NB4 (cell line): ENCODE data around the gene RPN2.

Source experiments
- DNase-seq: peaks from one replicate; pipeline ENCODE4 v3.0.0; 2010; ENCODE audit warnings: low read depth
- H3K4me3 ChIP-seq: one replicate; pipeline ENCODE4 v1.5.1; 2011; ENCODE audit warnings: mild to moderate bottlenecking, low read depth, low read length, moderate library complexity
- MYC ChIP-seq: IDR thresholded peaks from 2 replicates; pipeline ENCODE4 v1.6.1; 2011; ENCODE audit warnings: low read depth, low read length
- POLR2A ChIP-seq: IDR thresholded peaks from 2 replicates; pipeline ENCODE4 v1.6.1; 2011; ENCODE audit warnings: mild to moderate bottlenecking; ENCODE audit not compliant: insufficient read length; ENCODE audit errors: extremely low read depth
- TF ChIP-seq, protein P1 (sequence below): IDR thresholded peaks from one replicate; pipeline ENCODE4 v1.5.1; 2012; ENCODE audit warnings: low read depth, low read length
- TF ChIP-seq, protein P2 (sequence below): IDR thresholded peaks from 2 replicates; pipeline ENCODE4 v1.6.1; 2011; ENCODE audit warnings: low read depth, low read length

RPN2 gene

DNA sequence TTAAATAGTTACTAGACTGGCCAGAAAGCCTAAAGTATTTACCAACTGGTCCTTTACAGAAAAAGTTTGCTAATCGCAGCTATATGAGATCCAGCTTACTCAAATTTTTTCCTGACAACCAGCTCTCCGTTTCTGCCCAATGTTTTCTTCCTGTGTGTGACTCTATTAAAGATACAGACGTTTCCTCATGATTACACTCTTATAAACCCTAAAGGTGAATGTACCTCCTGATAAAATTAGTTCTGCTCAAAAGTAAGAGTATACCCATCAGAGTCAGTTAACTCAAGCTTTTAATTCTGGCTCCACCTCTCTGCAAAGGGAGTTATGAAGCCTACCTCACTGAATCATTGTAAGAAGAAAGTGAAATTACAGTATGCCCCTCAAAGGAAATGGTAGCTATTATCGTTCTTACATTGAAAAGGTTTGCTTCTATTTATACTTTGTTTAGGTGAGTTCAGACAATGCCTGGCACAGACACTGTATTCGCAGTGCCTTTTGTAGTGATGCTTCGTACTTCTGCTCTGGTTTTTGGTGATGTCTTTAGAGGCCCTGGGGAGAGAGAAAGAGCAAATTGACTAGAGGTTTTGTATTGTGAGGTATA is 10.4 kb downstream of the RPN2 start:
- H3K4me3 ChIP-seq: no peak overlapping the region
- TF ChIP-seq, protein P1, sequence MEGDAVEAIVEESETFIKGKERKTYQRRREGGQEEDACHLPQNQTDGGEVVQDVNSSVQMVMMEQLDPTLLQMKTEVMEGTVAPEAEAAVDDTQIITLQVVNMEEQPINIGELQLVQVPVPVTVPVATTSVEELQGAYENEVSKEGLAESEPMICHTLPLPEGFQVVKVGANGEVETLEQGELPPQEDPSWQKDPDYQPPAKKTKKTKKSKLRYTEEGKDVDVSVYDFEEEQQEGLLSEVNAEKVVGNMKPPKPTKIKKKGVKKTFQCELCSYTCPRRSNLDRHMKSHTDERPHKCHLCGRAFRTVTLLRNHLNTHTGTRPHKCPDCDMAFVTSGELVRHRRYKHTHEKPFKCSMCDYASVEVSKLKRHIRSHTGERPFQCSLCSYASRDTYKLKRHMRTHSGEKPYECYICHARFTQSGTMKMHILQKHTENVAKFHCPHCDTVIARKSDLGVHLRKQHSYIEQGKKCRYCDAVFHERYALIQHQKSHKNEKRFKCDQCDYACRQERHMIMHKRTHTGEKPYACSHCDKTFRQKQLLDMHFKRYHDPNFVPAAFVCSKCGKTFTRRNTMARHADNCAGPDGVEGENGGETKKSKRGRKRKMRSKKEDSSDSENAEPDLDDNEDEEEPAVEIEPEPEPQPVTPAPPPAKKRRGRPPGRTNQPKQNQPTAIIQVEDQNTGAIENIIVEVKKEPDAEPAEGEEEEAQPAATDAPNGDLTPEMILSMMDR: no peak
- TF ChIP-seq MYC: no peak
- no peak for TF ChIP-seq POLR2A
- TF ChIP-seq, protein P2, sequence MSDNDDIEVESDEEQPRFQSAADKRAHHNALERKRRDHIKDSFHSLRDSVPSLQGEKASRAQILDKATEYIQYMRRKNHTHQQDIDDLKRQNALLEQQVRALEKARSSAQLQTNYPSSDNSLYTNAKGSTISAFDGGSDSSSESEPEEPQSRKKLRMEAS: no peak

DNA sequence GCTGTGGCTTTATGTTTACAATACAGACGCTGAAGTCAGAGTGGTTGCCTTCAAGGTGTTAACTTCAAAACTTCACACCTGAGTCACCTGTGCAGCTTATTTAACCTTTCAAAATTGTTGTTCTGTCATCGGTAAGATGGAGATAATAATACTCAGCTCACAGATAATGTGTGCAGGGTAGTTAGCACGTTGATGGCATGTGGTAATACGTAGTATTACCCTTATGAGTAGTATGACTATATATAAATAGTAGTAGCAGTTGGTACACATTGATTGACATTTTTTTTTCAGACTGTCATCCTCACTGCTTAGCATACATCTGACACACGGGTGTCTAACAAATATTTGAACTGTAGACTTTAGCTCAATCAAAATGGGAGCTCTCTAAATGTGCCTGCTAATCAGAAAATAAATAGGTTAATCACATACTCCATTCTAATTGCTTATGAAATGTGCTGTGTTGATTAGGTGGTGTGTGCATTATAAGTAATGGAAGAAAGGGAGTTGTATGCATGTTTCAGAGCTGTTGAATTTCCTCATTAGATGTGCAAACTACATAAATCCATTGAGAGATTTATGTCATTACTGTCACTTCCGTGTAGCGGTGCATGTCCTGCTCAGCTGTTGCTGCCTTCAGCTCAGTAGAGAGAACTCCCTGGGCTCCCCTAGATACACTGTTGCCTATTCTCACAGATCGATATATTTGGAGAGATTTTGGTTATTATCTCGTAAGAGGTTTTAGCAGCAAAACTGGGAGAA is 11.4 kb downstream of the RPN2 start:
- TF ChIP-seq MYC: no peak
- TF ChIP-seq, protein P1: no peak
- TF ChIP-seq, protein P2: no peak
- TF ChIP-seq POLR2A: no peak
- H3K4me3 ChIP-seq: no peak overlapping the region
- no peak for DNase-seq

More for the DNA sequence above, 10.4 kb downstream of the RPN2 start:
- no peak for DNase-seq

DNA sequence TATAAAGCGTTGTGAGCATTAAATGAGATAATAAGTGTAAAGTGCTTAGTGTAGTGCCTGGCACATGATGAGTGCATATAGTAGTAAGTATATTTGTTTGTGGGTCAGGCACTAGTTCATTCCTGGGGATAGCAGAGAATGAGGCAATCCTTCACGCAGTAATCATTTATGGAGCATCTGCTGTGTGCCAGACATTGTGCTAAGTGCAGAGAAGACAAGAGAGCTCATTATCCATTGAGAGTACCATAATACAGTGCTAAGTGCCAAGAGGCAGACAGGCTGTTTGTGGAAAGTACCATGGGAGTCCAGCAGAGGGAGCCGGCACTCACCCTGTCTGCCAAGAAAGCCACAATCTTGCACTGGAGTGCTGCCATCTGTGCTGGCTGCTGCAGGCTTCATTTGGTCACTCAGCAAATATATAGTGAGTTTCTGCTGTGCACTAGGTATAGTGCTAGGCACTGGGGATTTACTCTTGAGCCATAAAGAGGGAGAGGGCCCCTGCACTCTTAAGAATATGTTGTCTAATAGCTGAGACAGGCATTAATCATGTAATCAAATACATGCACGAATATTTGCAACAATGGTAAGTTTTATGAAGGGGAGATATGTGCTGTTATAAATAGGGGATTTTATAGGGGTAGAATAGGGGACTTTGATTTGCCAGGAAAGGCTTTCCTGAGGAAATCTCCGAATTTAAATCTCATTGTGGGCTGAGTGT is 13.2 kb downstream of the RPN2 start:
- no peak overlapping the region for H3K4me3 ChIP-seq
- TF ChIP-seq MYC: no peak
- TF ChIP-seq, protein P1: peak; percentile 98
- TF ChIP-seq, protein P2: no peak; the same call in none of the 2 replicates
- DNase-seq: peak; percentile 86

DNA sequence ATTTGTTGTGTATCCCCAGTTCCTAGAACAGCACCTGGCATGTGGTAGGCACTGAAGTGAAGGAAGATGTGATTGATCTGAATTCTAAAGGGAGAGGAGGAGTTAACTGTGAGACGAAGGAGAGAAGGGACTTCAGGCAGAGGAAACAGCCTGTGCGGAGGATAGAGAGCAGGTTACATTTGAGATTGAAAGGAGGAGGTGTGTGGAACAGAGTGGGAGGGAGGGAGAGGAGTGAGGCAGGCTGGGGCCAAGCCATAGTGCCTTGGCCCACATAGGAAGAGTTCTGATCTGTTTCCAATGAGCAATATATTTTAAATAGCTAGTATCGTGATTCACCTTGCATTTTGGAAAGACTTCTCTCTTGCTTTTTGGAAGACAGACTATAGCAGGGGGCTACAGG is 14.1 kb downstream of the RPN2 start:
- TF ChIP-seq POLR2A (no peak), MYC (no peak)
- TF ChIP-seq, protein P2: no peak
- TF ChIP-seq, protein P1: no peak
- H3K4me3 ChIP-seq: no peak overlapping the region
- DNase-seq: no peak

DNA sequence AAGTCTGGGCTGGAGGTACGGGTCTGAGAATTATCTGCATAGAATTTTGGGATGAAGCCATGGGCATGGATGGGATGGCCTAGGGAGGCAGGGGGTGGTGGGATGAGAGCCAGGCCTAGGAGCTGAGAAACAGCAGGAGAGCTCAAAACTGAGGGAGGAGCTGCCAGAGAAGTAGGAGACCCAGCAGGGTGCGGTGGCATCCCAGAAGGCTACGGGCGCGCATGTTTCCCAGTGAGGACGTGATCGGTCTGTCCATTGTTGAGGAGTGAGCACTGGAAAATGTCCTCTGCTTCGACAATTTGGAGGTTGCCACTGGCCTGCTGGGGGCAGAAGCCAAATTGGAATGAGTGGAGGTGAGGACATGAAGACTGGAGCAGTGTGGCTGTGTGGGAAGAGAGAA is 14.7 kb downstream of the RPN2 start:
- TF ChIP-seq MYC (no peak), POLR2A (no peak)
- TF ChIP-seq, protein P1: no peak
- TF ChIP-seq, protein P2: no peak
- DNase-seq: no peak
- H3K4me3 ChIP-seq: no peak overlapping the region
